ENCODE data around the gene CPNE6.

CPNE6 gene

DNA sequence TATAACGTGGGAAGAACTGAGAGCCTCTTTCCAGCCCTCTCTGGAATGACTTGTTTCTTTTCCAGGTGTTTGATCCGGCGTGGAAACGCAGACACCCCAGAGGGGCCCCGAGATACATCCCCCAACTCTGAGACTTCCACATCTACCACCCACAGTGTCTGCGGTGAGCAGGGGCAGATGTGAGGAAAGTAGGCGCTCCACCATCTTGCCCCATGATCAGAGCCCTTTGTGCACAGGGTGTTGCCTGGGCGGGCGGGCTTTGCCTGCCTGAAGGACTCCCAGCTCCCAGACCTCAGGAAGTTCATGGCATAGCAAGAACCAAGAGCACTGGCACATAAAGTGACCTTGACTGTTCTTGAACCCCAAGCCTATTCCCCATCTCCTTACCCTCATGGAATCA, 16.7 kb upstream of the CPNE6 start:
- DNase-seq (ENCODE audit: low read depth, low spot score): no peak

DNA sequence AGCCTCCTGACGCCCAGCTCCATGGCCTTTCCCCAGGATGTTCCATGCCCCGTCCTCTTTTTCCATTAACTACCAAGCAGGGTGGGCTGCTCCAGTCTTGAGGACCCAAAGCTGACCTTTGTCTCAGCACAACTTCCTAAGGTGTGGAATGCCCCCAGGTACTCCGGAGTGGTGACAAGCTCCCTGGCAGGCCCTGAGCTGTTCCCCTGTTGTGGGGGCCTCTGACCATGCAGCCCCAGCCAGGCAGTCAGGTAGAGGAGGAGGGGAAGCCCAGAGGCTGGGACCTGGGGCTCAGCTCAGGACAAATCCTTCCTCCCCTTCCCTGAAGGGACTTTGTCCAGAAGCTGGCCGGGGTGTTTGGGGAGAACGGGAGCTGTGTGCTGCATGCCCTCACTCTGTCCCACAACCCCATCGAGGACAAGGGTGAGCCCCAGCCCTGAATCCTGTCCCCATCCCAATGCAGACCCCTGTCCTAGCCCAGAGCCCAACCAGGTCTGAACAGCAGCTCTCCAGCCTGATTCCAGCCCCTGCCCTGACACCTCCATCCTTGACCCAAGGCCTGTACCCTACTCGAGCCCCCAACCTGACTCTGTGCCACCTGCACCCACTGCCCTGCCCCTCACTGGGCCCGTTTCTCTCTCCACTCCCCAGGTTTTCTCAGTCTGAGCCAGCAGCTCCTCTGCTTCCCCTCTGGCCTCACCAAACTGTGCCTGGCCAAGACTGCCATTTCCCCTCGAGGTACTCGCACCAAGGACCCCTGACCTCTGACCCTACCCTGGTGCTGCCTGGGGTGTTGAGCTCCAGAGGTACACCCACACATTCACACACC, 15.2 kb upstream of the CPNE6 start:
- no peak for DNase-seq (ENCODE audit: low read depth, low spot score)

DNA sequence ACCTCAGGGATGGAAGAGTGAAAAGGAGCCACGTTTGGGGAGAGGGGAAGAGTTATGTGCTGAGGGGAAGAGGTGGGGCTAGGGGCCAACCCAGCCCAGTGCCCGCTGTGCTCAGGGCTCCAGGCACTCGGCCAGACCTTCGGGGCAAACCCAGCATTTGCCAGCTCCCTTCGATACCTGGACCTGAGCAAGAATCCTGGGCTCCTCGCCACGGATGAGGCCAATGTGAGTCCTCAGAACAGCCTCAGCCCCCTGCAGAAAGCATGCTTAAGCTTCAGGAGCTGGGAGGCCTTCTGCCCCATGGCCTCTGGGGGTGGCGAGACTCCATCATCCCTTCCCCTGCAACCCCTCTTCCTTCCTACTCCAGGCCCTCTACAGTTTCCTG, 14.6 kb upstream of the CPNE6 start:
- DNase-seq (ENCODE audit: low read depth, low spot score): no peak

DNA sequence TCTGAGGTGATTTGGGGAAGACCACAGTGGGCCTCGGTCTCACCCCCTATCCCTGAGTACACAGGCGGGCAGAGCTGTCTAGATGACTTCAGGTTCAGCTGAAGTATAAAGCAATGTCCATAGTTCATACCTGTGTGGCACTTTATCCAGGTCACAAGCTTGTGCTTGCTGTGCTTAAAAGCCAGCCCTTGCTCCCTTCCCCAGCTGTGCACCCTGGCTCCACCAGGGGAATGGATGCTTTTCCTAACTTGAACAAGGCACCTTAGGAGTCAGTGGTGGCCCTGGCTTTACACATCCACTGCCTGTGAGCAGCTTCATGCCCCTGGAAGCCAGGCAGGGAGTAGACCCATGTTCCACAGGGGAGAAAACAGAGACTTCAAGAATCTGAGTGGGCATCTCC, 14.1 kb upstream of the CPNE6 start:
- DNase-seq (ENCODE audit: low read depth, low spot score): no peak

DNA sequence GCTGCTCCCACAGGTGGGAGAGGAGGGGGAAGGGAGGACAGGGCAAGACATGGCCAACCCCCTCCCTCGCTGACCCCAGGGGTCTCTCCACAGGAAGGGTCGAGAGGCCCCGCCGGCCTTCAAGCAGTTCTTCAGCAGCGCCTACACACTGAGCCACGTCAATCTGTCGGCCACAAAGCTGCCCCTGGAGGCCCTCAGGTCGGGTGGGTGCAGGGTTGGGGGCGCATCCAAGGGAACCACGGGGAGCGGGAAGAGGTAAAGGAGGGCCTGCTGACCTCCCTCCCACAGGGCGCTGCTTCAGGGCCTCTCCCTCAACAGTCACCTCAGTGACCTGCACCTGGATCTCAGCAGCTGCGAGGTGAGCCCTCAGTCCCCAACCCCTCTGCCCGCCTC, 13.5 kb upstream of the CPNE6 start:
- DNase-seq (ENCODE audit: low read depth, low spot score): no peak

DNA sequence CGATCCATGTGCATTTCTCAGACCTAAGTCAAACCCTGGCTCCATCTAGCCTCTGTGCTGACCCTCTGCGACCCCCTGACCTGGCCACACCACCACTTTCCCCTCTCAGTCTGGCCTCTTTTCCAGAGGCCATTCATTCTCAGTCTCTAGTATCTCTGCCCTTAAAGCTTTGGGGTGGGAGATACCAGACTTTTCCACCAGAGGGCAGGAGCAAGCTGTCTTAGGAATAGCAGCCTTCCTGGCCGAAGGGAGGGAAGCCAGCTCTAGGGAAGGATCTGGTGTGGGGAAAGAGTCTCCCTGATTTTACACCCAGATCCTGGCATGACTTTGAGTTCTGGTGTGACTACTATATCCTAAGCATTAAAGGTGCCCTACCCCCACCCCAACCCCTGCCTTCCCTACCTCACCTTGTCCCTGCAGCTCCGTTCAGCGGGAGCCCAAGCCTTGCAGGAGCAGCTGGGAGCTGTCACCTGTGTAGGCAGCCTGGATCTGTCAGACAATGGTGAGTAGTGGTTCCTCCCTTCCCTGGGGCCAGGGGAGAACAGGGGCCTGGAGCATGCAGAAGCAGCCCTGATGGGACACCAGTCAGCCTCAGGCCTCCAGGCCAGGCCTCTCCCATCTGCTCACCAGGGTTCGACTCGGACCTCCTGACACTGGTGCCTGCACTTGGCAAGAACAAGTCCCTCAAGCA, 13.0 kb upstream of the CPNE6 start:
- no peak for DNase-seq (ENCODE audit: low read depth, low spot score)

DNA sequence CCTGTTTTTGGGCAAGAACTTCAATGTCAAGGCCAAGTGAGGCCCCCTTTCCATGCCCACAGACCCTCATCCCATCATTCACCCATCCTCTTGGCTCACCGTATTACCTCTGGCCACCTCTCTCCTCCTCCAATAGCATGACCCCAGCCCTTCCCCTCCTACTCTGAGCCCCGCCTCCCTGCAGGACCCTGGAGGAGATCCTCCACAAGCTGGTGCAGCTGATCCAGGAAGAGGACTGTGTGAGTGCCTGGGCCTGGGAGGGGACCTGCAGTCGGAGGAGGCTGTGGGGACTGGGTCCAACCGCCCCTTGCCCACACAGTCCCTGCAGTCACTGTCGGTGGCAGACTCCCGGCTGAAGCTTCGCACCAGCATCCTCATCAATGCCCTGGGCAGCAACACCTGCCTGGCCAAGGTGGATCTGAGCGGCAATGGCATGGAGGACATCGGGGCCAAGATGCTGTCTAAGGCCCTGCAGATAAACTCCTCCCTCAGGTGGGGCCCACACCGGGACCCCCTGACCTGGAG, 12.3 kb upstream of the CPNE6 start:
- DNase-seq (ENCODE audit: low read depth, low spot score): no peak

DNA sequence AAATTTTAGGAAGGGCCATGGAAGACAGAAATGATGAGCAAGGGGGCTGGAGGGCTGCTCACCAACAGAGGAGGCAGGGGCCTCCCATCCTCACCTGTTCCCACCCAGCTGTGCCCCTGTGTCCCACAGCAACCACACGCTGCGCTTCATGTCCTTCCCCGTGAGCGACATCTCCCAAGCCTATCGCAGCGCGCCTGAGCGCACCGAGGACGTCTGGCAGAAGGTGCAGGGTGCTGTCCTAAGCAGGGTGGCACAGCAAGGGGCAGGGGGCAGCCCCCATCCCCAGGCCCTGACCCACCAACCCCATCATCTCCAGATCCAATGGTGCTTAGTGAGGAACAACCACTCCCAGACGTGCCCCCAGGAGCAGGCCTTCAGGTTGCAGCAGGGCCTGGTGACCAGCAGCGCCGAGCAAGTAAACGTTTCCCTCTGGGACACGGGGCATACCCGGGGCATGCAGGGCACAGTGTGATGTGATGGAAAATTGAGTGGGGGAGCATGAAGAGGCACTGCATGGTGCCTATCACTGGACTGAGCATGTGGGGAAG, 11.4 kb upstream of the CPNE6 start:
- DNase-seq (ENCODE audit: low read depth, low spot score): no peak

DNA sequence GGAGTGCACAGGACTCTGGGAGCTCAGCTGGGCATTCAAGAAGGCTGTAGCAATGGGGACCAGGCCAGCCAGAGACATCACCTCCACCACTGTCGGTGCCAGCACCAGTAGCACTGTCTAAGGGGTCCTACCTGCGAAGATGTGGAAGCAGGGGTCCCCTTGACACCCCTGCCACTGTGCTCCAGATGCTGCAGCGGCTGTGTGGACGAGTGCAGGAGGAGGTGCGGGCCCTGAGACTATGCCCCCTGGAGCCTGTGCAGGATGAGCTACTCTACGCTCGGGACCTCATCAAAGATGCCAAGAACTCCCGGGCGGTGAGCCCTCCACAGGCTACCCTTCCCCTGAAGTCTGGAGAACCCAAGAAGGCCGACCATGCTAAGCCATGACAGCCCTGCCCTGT, 10.9 kb upstream of the CPNE6 start:
- no peak for DNase-seq (ENCODE audit: low read depth, low spot score)

DNA sequence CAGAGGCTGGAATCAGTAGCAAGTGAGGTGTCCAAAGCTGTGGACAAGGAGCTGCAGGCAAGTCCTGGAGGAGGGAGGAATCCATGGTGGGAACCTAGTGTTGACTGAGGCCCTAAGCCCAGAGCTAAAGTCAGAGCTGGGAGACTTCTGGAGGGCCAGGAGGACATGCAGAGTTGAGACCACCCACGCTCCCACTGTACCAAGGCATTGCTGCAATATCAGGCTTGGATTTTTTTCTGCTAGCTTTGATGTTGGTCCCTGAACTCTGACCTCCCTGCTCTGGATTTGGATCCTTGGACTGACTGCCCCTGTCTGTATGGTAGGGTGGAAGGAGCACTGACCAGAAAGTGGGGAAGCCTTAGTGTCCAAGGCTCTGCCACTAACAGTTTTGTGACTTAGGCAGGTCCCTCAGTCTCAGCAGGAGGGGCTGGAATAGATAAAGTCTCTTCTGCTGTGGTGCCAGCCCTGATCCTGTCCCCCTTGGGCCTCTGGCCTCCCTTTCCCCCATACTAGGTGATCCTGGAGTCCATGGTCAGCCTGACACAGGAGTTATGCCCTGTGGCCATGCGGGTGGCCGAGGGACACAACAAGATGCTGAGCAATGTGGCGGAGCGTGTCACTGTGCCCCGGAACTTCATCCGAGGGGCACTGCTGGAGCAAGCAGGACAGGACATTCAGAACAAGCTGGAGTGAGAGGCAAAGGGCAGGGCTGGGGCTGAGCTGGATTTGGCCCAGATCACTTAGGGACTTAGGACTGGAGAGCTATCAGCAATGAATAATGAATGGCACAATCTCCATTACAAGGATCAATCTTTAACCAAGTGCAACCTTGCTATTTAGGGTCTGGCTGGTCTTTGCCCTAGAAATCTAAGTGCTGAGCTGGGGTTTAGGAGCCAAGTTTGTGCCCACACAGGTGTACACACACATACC, 10.1 kb upstream of the CPNE6 start:
- DNase-seq (ENCODE audit: low read depth, low spot score): no peak

DNA sequence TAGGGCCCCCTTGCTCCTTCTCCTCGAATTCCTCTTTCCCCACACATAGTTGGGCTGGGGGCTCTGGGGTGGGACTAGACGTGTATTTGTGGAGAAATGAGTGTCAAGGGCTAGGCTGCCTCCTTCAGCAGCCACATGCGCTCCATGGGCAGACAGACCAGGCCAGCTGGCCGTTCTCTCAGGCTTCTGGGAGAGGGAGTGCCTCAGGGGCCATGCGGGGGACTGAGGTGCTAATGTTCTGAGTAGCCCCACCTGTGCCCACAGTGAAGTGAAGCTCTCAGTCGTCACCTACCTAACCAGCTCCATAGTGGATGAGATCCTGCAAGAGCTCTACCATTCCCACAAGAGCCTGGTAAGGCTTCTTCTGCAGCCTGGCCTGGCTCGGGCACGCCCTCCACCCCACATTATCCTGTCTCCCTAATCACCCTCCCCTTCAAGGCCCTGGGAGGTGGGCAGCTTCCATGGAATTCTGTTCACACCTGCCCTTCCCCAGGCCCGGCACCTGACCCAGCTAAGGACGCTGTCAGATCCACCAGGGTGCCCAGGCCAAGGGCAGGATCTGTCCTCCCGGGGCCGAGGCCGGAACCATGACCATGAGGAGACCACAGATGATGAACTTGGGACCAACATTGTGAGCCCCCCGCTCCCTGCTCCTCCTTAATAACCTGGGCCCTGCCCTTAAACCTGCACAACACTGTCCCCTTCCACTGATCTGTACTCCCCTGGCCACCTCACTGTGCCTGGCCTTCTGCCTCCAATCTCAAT, 9.0 kb upstream of the CPNE6 start:
- DNase-seq (ENCODE audit: low read depth, low spot score): no peak

DNA sequence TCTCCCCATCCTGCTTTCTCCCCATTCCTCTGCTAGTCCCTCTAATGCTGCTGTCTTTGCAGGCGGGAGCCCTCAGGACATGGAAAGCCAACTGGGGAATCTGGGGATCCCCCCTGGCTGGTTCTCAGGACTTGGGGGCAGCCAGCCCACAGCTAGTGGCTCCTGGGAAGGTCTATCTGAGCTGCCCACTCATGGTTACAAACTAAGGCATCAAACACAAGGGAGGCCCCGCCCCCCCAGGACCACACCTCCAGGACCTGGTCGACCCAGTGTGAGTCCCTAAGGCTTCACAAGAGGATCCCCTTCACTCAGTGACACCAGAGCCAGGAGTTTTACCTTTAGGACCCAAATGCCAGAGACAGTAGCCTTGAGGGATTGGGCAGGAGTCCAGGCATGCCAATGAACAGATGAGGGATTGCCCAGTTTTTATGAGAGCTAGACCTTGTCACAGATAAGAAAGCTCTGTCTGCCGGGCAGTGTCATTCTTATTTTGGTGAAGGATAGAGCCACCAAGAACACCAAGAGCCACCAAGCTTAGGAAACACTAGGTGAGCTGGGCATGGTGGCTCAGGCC, 8.0 kb upstream of the CPNE6 start:
- no peak for DNase-seq (ENCODE audit: low read depth, low spot score)

DNA sequence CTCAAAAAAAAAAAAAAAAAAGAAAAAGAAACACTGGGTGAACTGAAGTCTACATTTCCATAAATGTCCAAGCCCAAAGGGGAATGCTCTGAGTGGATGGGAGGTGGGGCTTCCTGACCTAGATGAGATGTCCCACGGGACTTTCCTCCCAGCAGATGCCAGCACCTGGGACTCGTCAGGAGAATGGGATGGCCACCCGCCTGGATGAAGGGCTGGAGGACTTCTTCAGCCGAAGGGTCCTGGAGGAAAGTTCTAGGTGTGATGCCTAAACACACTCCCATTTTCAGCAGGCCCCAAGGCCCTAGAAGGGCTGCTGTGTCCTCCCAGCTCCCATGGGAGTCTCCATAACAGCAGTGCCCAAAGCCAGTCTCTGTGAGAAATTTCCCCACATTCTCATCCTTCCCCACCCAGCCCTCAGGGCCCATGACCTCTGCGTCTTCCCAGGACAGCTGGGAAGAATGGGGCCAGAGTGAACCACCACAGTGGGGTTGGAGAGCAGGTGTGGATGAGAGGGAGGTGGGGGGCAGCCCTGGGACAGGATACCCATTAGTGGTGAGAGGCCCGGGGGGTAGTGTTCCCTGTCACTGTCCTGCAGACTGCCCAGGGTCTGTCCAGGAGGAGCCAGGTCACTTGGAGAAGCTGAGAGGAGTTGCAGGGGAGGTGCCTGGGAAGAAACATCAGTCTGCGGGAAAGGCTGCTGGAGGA, 7.1 kb upstream of the CPNE6 start:
- no peak for DNase-seq (ENCODE audit: low read depth, low spot score)

DNA sequence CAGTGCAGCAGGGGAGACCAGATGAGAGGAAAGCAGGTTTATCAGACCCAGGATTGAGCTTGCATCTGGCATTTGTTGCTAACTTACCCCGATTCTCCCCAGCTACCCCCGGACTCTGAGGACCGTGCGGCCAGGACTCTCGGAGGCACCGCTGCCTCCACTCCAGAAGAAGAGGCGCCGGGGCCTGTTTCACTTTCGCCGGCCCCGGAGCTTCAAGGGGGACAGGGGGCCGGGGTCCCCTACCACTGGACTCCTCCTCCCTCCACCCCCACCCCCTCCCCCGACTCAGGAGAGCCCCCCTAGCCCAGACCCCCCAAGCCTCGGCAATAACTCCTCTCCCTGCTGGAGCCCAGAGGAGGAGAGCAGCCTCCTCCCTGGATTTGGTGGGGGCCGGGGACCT, 6.5 kb upstream of the CPNE6 start:
- DNase-seq (ENCODE audit: low read depth, low spot score): no peak

DNA sequence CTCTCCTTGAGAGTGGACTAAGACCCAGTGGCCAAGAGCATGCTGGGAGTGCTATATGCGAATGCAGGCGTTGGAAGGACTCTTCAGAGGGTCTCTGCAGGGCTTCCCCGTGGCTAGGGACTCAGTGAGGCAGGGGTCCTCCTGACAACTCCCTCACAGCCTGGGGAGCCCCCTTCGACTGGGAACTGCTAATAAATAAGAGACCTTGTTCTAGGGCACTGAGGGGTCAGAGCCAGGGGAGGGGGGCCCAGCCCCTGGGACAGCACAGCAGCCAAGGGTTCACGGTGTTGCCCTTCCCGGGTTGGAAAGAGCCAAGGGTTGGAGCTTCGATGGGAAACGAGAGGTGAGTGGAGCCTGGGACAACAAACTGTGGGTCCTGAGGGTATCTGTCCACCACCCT, 6.0 kb upstream of the CPNE6 start:
- no peak for DNase-seq (ENCODE audit: low read depth, low spot score)

DNA sequence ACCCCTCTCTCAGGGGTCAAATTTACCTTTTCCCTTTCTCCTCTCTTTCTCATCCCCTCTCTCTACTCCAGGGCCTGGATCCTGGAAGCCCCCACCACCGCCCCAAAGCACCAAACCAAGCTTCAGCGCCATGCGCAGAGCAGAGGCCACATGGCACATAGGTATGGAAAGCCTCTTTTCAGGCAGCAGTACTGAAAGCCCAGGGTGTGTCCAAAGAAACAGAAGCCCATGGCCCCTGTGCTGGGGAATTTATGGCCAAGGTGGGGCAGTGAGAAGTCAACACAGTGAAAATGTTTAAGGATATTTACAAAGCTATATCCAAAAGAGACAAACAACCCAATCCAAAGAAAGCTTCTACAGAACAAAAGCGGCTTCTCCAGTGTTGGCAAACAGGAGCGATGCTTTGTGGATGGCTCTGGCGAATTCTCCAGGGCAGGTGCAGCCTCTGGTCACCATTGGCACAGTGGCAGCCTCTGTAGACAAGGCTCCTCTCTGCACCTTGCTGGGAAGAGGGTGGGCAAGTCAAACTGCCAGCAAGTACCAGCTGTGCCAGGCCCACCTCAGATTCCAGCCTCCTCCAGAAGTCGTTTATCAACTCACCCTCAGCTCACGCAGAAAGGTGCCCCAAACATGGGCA, 4.7 kb upstream of the CPNE6 start:
- DNase-seq (ENCODE audit: low read depth, low spot score): no peak

DNA sequence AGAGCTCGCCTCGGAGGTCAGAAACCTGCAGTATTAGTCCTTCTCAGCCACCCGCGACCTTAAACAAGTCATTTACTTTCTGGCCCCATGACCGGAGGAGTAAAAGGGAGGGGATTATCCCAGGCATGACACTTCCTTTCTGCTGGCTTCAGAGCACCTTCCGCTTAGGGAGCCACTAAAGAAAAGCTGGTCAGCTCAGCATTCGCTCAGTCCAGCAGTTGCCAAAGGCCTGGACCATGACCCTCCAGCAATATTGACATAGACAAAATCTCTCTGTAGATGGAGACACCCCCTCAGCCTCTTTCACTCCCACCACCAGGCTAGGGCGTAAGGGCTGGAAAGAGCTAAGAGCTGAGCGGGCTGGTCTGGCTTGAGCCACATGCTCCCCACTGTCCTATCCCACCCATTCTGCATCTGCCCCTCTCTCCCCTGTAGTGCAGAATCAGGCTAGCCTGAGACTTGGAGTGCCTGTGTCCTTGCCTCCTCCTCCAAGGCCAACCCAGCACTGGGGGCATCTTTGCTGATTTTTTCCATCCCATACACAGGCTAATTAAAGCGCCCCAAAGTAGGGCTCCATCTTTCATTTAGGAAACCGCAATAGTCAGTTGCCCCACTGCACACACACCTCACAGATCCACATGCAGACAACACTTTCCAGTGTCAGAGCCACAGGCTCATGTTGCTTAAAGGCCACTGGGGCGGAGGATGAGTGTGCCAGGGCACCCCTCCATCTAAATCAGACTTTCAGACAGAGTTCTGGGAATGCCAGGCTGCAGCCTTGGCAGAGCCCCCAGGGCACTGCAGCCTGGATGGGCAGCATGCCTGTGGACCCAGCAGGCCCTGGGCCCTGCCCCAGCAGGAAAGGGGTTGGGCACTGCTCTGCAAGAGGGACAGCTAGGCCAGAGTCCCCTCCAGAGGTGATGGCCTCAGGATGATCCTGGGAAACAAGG, 4.0 kb upstream of the CPNE6 start:
- DNase-seq (ENCODE audit: low read depth, low spot score): no peak

DNA sequence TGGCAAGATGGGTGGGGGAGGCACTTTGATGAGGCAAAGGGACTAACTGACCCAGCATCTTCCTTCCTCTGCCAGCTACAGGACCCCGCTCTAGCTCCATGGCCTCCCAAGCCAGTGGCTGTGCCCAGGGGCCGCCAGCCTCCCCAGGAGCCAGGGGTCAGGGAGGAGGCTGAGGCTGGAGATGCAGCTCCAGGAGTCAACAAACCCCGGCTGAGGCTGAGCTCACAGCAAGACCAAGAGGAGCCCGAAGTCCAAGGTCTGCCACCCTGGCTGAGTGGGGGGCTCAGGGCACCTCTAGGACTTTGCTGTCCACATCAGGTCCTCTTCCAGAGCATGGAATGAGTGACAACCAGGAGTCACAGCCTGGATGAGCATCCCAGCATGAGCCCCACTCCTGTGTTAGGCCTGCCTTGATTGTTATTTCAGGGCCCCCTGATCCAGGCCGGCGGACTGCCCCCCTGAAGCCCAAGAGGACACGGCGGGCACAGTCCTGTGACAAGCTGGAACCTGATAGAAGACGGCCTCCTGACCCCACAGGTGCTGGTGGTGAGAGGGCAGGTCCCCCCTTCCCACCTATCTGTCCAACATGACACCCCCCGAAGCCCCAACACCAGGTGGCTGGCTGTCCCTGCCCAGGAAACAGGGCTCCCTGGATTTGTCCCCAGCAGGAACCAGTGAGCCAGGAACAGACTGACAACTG, 2.5 kb upstream of the CPNE6 start:
- no peak for DNase-seq (ENCODE audit: low read depth, low spot score)
